ENCODE results near the gene RNF144A. TPM values are rescaled to one million over a fixed set of nuclear protein-coding genes. Genes with fewer than 3 reads are reported as not detected.

Gene RNF144A
- polyA plus RNA-seq, 1 experiment = 0.24 TPM

GRCh38 chr2:6957910-6958615, 40.9 kb downstream of the RNF144A start:
- Histone ChIP-seq H3K27ac (ENCODE audit: low read depth, low read length) (no peak overlapping the region), H3K27me3 (ENCODE audit: control insufficient read depth, insufficient read depth, low read length) (no peaks in the 10 kb centered on the region), H3K9me3 (ENCODE audit: control insufficient read depth, insufficient read depth, low read length) (no peaks in the 10 kb centered on the region), H3K4me3 (ENCODE audit: low read depth, low read length) (no peak overlapping the region)
- CTCF ChIA-PET = no interaction called here
- no peak for DNase-seq (ENCODE audit: low read depth, low spot score)
- TF ChIP-seq CTCF (IDR thresholded peaks at IDR 0.05; ENCODE audit: low read depth, low read length) = no peak
- POLR2A ChIA-PET = no interaction called here

DNA sequence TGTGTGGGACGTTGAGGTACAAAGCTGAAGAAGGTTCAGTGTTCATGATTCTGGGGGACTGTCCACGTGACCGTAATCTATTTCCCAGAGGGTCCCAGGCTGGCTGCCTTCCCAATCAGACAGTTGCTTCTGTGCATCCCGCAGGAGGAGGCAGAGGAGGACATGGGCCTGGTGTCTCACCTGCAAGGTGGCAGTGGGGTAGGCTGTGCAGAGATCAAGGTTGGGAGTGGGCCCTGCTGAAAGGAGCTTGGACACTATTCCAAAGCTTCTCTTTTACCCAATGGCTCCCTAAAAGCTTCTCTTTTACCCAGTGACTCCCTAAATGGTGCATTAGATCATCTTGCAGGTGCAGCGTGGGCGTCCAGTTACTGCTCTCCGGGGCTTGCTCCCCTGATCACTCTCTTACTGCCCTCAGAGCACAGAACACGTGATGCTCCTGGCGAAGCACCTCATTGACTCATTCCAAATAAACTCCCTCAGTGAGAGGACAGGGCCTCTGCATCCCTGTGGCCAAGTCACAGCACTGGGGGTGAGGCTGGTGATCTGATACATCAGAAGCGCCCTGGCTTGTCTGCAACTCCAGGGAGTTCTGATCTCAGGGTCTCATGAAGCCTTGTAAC, 41.5 kb downstream of the RNF144A start:
- no peak for DNase-seq (ENCODE audit: low read depth, low spot score)
- H3K9me3 ChIP-seq (ENCODE audit: control insufficient read depth, insufficient read depth, low read length) = no peaks in the 10 kb centered on the region; the same call in 1 of the 2 replicates
- no peak overlapping the region for H3K4me3 ChIP-seq (ENCODE audit: low read depth, low read length)
- no peaks in the 10 kb centered on the region for H3K27me3 ChIP-seq (ENCODE audit: control insufficient read depth, insufficient read depth, low read length)
- H3K27ac ChIP-seq (ENCODE audit: low read depth, low read length) = no peak overlapping the region
- POLR2A ChIA-PET = no interaction called here
- CTCF ChIA-PET = no interaction called here
- no peak for TF ChIP-seq CTCF (IDR thresholded peaks at IDR 0.05; ENCODE audit: low read depth, low read length)

DNA sequence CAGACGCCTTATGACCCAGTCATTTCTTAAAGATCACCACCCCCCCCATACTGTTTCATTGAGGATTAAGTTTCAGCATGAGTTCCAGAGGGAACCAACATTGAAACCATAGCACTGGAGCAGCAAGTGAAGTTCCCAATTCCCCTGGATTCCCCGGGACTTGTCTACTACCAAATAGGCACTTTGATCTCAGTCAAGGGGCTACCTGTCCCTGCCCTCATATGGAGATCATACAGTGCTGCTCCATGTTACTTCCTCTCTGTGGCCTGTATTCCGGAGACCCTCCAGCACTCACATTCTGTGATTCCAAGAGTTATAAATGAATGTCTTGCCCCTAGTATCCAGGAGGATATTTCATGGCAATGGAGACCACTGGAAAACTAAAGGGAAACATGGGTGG, 42.5 kb downstream of the RNF144A start:
- CTCF ChIA-PET = no interaction called here
- Histone ChIP-seq H3K4me3 (ENCODE audit: low read depth, low read length) (no peak overlapping the region), H3K27me3 (ENCODE audit: control insufficient read depth, insufficient read depth, low read length) (no peaks in the 10 kb centered on the region), H3K9me3 (ENCODE audit: control insufficient read depth, insufficient read depth, low read length) (no peaks in the 10 kb centered on the region; the same call in 1 of the 2 replicates), H3K27ac (ENCODE audit: low read depth, low read length) (no peak overlapping the region)
- no peak for TF ChIP-seq CTCF (IDR thresholded peaks at IDR 0.05; ENCODE audit: low read depth, low read length)
- DNase-seq (ENCODE audit: low read depth, low spot score) = no peak
- POLR2A ChIA-PET = no interaction called here

DNA sequence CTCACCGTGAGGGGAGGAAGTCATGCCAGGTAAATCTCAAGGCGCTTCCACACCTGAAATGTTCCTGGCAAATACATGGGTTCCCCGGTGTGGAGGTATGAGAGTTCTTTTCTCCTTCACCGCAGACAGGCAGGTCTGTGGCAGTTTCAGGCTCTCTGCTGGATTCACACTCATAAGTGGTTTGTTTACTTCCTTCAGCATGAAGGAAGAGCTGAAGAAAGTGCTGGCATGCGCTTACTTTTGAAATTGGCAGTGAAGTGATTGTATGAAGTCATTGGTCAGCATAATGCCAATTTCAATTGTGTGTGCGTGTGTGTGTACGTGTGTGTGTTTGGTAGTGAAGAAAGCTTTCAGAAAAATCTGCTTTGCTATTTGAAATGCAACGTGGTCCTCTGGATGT, 43.4 kb downstream of the RNF144A start:
- Histone ChIP-seq H3K4me3 (ENCODE audit: low read depth, low read length) (no peak overlapping the region), H3K9me3 (ENCODE audit: control insufficient read depth, insufficient read depth, low read length) (no peaks in the 10 kb centered on the region; the same call in 1 of the 2 replicates), H3K27me3 (ENCODE audit: control insufficient read depth, insufficient read depth, low read length) (no peaks in the 10 kb centered on the region), H3K27ac (ENCODE audit: low read depth, low read length) (no peak overlapping the region)
- no peak for TF ChIP-seq CTCF (IDR thresholded peaks at IDR 0.05; ENCODE audit: low read depth, low read length)
- CTCF ChIA-PET = no interaction called here
- POLR2A ChIA-PET = no interaction called here
- DNase-seq (ENCODE audit: low read depth, low spot score) = no peak

- H3K27ac ChIP-seq (ENCODE audit: low read depth, low read length) = no peak overlapping the region
- DNase-seq (ENCODE audit: low read depth, low spot score) = no peak
- no peak for TF ChIP-seq CTCF (IDR thresholded peaks at IDR 0.05; ENCODE audit: low read depth, low read length)
- POLR2A ChIA-PET = no interaction called here
- no peak overlapping the region for H3K4me3 ChIP-seq (ENCODE audit: low read depth, low read length)
- H3K9me3 ChIP-seq (ENCODE audit: control insufficient read depth, insufficient read depth, low read length) = no peaks in the 10 kb centered on the region; the same call in 1 of the 2 replicates
- no peaks in the 10 kb centered on the region for H3K27me3 ChIP-seq (ENCODE audit: control insufficient read depth, insufficient read depth, low read length)
- CTCF ChIA-PET = no interaction called here
Measured at GRCh38 chr2:6963727-6964126, 46.5 kb downstream of the RNF144A start.
